DND-41 (cell line): ENCODE data around the gene THRB.

ENCODE experiments used
- EZH2 ChIP-seq: IDR thresholded peaks from 3 replicates; pipeline ENCODE4 v1.6.1; 2012; ENCODE audit warnings: borderline replicate concordance, low read depth, mild to moderate bottlenecking, moderate library complexity, low read length, inconsistent platforms; ENCODE audit not compliant: severe bottlenecking
- TF ChIP-seq, protein P1 (sequence below): IDR thresholded peaks from 2 replicates; pipeline ENCODE4 v1.5.1; 2012; ENCODE audit warnings: borderline replicate concordance, low read length, moderate library complexity, mild to moderate bottlenecking; ENCODE audit not compliant: poor library complexity, severe bottlenecking; ENCODE audit errors: extremely low read depth

DNA sequence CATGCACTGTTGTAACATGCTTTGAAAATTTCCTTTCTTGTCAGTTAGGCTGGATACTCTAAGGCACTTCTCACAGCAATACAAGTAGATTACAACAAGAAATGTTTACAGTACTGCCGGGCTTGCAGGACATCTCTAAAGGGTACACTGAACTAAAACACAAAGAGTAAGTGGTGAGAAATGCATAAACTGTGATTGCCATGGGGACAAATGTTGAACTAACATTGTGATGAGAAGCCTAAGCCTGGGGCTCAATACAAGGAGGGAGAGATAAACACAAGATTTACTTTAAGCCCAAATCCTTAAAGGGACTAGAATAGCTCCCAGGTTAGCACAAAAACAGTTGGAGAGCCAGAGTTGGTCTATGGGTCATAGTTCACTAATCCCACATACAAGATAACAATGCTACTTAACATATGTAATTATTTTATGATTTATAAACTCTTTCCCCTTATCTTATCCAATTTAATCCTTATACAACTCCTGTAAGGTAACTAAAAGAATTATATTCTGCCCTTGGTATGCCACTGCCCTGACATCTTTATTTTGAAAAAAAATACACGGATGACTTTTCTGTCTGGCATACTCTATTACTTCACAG lies 126.9 kb downstream of the THRB start:
- TF ChIP-seq, protein P1, sequence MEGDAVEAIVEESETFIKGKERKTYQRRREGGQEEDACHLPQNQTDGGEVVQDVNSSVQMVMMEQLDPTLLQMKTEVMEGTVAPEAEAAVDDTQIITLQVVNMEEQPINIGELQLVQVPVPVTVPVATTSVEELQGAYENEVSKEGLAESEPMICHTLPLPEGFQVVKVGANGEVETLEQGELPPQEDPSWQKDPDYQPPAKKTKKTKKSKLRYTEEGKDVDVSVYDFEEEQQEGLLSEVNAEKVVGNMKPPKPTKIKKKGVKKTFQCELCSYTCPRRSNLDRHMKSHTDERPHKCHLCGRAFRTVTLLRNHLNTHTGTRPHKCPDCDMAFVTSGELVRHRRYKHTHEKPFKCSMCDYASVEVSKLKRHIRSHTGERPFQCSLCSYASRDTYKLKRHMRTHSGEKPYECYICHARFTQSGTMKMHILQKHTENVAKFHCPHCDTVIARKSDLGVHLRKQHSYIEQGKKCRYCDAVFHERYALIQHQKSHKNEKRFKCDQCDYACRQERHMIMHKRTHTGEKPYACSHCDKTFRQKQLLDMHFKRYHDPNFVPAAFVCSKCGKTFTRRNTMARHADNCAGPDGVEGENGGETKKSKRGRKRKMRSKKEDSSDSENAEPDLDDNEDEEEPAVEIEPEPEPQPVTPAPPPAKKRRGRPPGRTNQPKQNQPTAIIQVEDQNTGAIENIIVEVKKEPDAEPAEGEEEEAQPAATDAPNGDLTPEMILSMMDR: no peak
- TF ChIP-seq EZH2: no peak
